Measurements from ENCODE around the gene TOX3.

TOX3 gene

DNA sequence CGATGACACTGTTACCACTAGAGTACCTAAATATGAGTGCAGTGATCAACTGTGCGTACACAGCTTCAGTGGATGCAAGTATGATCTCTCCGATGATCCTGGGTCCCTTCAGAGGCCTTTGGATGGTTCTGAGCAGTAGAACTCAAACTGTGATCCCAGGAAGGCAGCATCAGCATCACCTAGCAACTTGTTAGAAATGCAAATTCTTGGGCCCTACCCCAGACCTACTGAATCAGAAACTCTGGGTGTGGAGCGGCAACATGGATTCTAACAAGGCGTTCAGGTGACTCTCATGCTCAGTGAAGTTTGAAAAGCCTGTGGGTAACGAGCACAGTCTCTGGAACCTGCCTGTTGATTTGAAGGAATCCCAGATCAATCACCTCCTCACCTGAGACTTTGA lies 25.4 kb downstream of the TOX3 start:
- H3K27ac ChIP-seq = no peak overlapping the region
- POLR2A ChIA-PET (ENCODE audit: low non-redundant PET) = no interaction called here
- TF ChIP-seq, protein P1, sequence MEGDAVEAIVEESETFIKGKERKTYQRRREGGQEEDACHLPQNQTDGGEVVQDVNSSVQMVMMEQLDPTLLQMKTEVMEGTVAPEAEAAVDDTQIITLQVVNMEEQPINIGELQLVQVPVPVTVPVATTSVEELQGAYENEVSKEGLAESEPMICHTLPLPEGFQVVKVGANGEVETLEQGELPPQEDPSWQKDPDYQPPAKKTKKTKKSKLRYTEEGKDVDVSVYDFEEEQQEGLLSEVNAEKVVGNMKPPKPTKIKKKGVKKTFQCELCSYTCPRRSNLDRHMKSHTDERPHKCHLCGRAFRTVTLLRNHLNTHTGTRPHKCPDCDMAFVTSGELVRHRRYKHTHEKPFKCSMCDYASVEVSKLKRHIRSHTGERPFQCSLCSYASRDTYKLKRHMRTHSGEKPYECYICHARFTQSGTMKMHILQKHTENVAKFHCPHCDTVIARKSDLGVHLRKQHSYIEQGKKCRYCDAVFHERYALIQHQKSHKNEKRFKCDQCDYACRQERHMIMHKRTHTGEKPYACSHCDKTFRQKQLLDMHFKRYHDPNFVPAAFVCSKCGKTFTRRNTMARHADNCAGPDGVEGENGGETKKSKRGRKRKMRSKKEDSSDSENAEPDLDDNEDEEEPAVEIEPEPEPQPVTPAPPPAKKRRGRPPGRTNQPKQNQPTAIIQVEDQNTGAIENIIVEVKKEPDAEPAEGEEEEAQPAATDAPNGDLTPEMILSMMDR (conservative IDR thresholded peaks at IDR 0.05; ENCODE audit: low read depth) = no peak
- CTCF ChIA-PET = no interaction called here
- DNase-seq (ENCODE audit: low spot score) = no peak

DNA sequence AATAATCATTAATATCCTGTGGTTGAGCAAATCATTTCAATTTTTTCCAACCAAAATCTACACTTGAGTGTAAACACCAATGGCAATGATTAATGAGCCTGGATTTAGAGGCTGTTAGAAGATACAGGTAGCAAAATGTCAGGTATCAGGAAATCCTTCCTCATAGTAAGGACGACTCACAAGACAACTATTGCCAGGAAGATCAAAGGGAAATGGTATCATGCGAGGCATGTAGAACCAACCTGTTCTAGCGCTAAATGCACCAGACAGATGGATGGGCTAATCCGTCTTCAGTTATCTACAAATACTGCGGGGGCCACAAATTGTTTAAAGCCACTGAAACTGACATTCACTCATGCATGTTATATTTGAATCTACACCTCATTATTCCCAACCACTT lies 28.1 kb downstream of the TOX3 start:
- H3K27ac ChIP-seq = no peak overlapping the region
- CTCF ChIA-PET = no interaction called here
- DNase-seq (ENCODE audit: low spot score) = no peak
- TF ChIP-seq, protein P1 (conservative IDR thresholded peaks at IDR 0.05; ENCODE audit: low read depth) = no peak
- POLR2A ChIA-PET (ENCODE audit: low non-redundant PET) = no interaction called here

DNA sequence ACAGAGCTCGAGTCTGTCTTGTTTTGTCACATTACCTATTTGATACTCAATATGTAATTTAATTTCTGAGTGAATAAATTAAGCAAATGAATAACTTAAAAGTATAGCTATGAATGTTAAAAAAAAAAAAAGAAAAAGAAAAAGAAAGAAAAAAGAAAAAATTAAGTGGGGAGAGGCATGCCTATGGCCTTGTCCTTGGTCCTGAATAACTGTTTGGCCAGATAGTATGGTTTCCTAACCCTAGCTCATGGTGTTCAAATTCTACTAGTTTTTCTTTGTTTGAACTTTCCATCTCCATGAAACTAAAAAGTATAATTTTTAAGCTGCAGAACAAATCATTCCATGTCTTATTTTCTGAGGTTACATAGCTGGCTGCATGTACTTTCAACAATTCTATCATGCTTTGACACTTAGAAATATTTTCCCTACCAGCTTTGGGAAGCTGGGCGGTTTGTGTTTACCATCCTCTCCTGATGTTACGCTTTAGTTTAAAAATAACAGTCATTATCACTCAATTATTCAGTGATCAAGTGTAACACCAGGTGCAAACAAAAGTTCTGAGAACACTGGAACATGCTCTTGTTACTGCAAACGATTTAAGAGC lies 31.8 kb downstream of the TOX3 start:
- TF ChIP-seq, protein P1 (conservative IDR thresholded peaks at IDR 0.05; ENCODE audit: low read depth) = no peak
- ChIA-PET CTCF (interaction anchor here (0.6 kb wide), 1 partner anchor 88 kb away, joined by 3 read pairs; no protein-coding TSS in a partner anchor), POLR2A (ENCODE audit: low non-redundant PET) (no interaction called here)
- DNase-seq (ENCODE audit: low spot score) = no peak
- H3K27ac ChIP-seq = no peak overlapping the region

DNA sequence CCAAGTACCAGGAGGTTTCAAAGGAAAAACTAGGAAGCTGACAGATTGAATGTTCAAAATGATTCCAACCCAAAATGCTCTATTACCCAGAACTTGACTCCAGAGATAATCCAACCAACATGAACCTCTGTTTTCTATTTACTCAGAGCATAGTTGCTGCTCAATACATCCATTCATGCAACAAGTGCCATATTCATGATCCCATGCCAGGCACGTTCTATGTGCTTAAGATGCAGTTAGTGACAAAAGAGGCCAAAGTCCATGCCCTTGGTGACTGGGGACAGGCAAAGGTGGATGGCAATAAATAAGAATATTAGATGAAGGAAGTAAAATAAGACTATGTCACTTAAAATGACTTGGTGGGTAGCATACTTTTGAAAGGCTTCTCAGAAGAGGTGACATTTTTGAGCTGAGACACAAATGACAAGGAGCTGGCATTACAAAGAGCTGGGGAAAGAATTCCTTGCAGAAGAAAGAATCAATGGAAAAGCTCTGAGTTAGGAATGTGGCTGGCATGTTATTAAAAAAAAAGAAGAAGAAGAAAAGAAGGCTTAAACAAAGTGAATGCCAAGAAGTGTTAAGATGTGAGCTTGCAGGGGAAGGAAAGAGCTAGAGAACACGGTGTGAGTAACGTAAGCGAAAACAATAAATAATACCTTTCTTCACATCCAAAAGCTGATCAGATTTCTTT lies 34.5 kb downstream of the TOX3 start:
- H3K27ac ChIP-seq = no peak overlapping the region
- DNase-seq (ENCODE audit: low spot score) = no peak
- TF ChIP-seq, protein P1 (conservative IDR thresholded peaks at IDR 0.05; ENCODE audit: low read depth) = no peak
- ChIA-PET CTCF (interaction anchor here (0.5 kb wide), 1 partner anchor 349 kb away, joined by 3 read pairs; no protein-coding TSS in a partner anchor), POLR2A (ENCODE audit: low non-redundant PET) (no interaction called here)

DNA sequence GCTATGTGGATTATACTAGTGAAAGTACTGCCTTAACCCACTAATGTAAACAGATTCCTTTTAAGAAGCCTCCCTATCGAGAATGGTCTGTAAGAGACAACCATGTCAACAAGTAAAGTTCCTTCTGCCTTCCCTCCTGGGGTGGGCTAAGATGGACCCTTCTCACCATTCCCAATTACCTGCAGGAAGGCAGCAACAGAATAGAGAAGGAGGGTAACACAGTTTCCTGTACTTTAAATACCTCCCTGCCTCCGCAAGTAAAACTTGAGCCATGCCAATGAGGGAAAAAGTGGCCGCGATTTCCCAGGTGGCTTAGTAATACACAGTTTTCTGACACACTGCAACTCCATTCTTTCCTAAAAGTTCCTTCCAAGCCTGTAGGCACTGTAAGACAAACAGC lies 45.2 kb downstream of the TOX3 start:
- ChIA-PET CTCF (no interaction called here), POLR2A (ENCODE audit: low non-redundant PET) (no interaction called here)
- TF ChIP-seq, protein P1 (conservative IDR thresholded peaks at IDR 0.05; ENCODE audit: low read depth) = no peak
- H3K27ac ChIP-seq = no peak overlapping the region
- DNase-seq (ENCODE audit: low spot score) = no peak

DNA sequence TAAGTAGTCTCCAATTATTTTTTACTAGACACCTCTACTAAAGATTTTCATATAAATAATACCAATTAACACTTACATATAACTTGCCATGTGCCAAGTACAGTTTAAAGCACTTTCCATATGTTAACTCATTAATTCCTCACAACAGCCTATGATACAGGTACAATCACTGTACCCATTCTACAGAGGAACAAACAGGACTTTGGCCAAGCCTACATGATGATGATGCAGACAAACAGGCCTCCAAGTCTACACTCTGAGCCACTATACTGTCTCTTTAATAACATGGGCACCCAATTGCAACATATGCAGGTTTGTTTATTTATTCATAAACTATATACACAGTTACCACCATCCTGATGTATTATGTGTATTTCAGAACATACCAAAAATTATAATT lies 46.0 kb downstream of the TOX3 start:
- TF ChIP-seq, protein P1 (conservative IDR thresholded peaks at IDR 0.05; ENCODE audit: low read depth) = no peak
- CTCF ChIA-PET = no interaction called here
- POLR2A ChIA-PET (ENCODE audit: low non-redundant PET) = no interaction called here
- no peak overlapping the region for H3K27ac ChIP-seq
- no peak for DNase-seq (ENCODE audit: low spot score)

All from RWPE1 (cell line).